Heart left ventricle (tissue), 13 donors: Measurements from ENCODE around the gene STON2.

Experiments used
- CTCF ChIP-seq, 12 donors: fragments of 200-600 bp; sonication (generic) in 4 of 12; IDR thresholded peaks; one replicate each; pipeline versions ENCODE4 v1.5.0 to v1.8.0; 2018 to 2022; ENCODE audit warnings: antibody characterized with exemption in 12 of 12, mild to moderate bottlenecking in 5 of 12
- POLR2A ChIP-seq, 2 donors: fragments of 450-650 bp; IDR thresholded peaks; one replicate each; pipeline ENCODE4 v1.6.1; 2017; ENCODE audit warnings: antibody characterized with exemption in 2 of 2, mild to moderate bottlenecking in 2 of 2, moderate library complexity in 2 of 2
- donor health status: ischemic (EF 13 %, LVEDD 7.1; RV severe dilation, severe dysfunction).
- donor health status: DM: no; HTN: yes; CAD: no.
- donor health status: DM: no; HTN: no; CAD: no.
- donor health status: ischemic (EF 25% LVEDD 6.9; RV normal size, moderate dysfunction).
- donor health status: ischemic (EF 25% LVEDD 5.7; RV mildly dilated, moderate dysfunction).
- donor health status: ischemic (EF 35%, LVEDD 5.7; RV mildly dilated, moderate dysfunction).
- donor health status: nonischemic (EF 11% LVEDD 7.7; RV severe dilation, severe dysfunction).
- donor health status: DM: yes; HTN: yes; CAD: no.
- donor health status: PGD.
- donor health status: ischemic (EF 29% LVEDD 5.4; RV normal size, mild dysfunction).
- donor health status: nonischemic (EF 23%, LVEDD 6.1; RV moderate dilation, normal function).

GRCh38 chr14:81312289-81312876 lies 87.7 kb downstream of the STON2 start:
- TF ChIP-seq CTCF (IDR thresholded peaks at IDR 0.05) (no peak), POLR2A (IDR thresholded peaks at IDR 0.05) (no peak)
